H1 (cell line): Measurements from ENCODE around the gene SEC22C. TPM values are rescaled to one million over a fixed set of nuclear protein-coding genes. Genes with fewer than 3 reads are reported as not detected.

Experiments used
- CTCF ChIA-PET: fragments of 300-600 bp; sonication (Branson Sonifier 250); formaldehyde crosslinking; loops from one replicate; lab custom pipeline; 2021; ENCODE audit not compliant: partially characterized antibody; lab: Charles Lee
- POLR2A ChIA-PET: fragments of 300-600 bp; sonication (Branson Sonifier 250); formaldehyde crosslinking; loops from one replicate; lab custom pipeline; 2021; ENCODE audit warnings: inconsistent platforms; ENCODE audit not compliant: partially characterized antibody; lab: Charles Lee
- DNase-seq, 2 experiments: peaks; one replicate each; pipeline versions ENCODE4 v3.0.0 to v3.0.0-alpha.2; 2010 to 2022; ENCODE audit warnings: low spot score in 2 of 2, low read depth in 1 of 2, mixed read lengths in 1 of 2
- FAIRE-seq: peaks from 2 replicates; lab custom pipeline; 2011; peaks lifted over from hg19 to GRCh38; lab: Jason Lieb, UNC
- H2AFZ ChIP-seq: 2 replicates; pipeline ENCODE4 v1.8.1; 2012; ENCODE audit warnings: low read length, inconsistent platforms
- H2AK5ac ChIP-seq: 2 replicates; pipeline ENCODE4 v1.6.1; 2013; ENCODE audit warnings: low read depth, low read length
- H2BK120ac ChIP-seq: replicated peaks from 2 replicates; pipeline ENCODE3; 2013; ENCODE audit warnings: low read depth, low read length, inconsistent platforms
- H2BK12ac ChIP-seq: 2 replicates; pipeline ENCODE4 v1.6.1; 2013; ENCODE audit warnings: low read depth, low read length
- H2BK15ac ChIP-seq: 2 replicates; pipeline ENCODE4 v1.6.1; 2013; ENCODE audit warnings: low read length
- H2BK20ac ChIP-seq: 2 replicates; pipeline ENCODE4 v1.6.1; 2013; ENCODE audit warnings: low read length
- H2BK5ac ChIP-seq: 2 replicates; pipeline ENCODE4 v1.6.1; 2013; ENCODE audit warnings: low read depth, low read length
- H3K14ac ChIP-seq: 2 replicates; pipeline ENCODE4 v1.6.1; 2013; ENCODE audit warnings: inconsistent platforms; ENCODE audit not compliant: insufficient read length
- H3K18ac ChIP-seq: 2 replicates; pipeline ENCODE4 v1.6.1; 2013; ENCODE audit warnings: low read length; ENCODE audit errors: extremely low read depth
- H3K23ac ChIP-seq: 2 replicates; pipeline ENCODE4 v1.6.1; 2013; ENCODE audit warnings: inconsistent platforms; ENCODE audit not compliant: insufficient read length
- H3K23me2 ChIP-seq: 2 replicates; pipeline ENCODE4 v1.6.1; 2013; ENCODE audit warnings: low read depth, low read length
- H3K27ac ChIP-seq: 2 replicates; pipeline ENCODE4 v1.6.1; 2011; ENCODE audit warnings: low read depth, low read length, inconsistent platforms
- H3K27me3 ChIP-seq, 4 experiments: replicated peaks in 1 of 4; 1 replicate in 1 of 4; 2 replicates in 3 of 4; pipeline versions ENCODE4 v1.6.1 to v1.8.1; 2011 to 2013; ENCODE audit warnings: low read length in 3 of 4, mild to moderate bottlenecking in 3 of 4, inconsistent platforms in 2 of 4, mixed read lengths in 2 of 4, moderate library complexity in 1 of 4; ENCODE audit not compliant: control insufficient read depth in 3 of 4, insufficient read depth in 3 of 4; ENCODE audit errors: extremely low read depth in 1 of 4
- H3K36me3 ChIP-seq, 4 experiments: 2 replicates each; pipeline versions ENCODE4 v1.6.1 to v1.8.1; 2011 to 2013; ENCODE audit warnings: mild to moderate bottlenecking in 4 of 4, low read length in 3 of 4, moderate library complexity in 2 of 4, control low read depth in 1 of 4, inconsistent platforms in 1 of 4; ENCODE audit not compliant: insufficient read depth in 4 of 4, control insufficient read depth in 2 of 4
- H3K4ac ChIP-seq: replicated peaks from 2 replicates; pipeline ENCODE3; 2013; ENCODE audit warnings: low read length, low read depth, mixed read lengths, inconsistent platforms; ENCODE audit not compliant: insufficient read length
- H3K4me1 ChIP-seq, 4 experiments: replicated peaks in 1 of 4; 1 replicate in 1 of 4; 2 replicates in 3 of 4; pipeline versions ENCODE4 v1.6.1 to v1.8.1; 2011 to 2013; ENCODE audit warnings: low read length in 3 of 4, inconsistent platforms in 2 of 4, mixed read lengths in 1 of 4; ENCODE audit not compliant: insufficient read depth in 4 of 4, control insufficient read depth in 3 of 4
- H3K4me2 ChIP-seq, 2 experiments: 2 replicates each; pipeline versions ENCODE4 v1.6.1 to v1.8.1; 2011 to 2013; ENCODE audit warnings: low read depth in 2 of 2, low read length in 2 of 2, control low read depth in 1 of 2, inconsistent platforms in 1 of 2, mild to moderate bottlenecking in 1 of 2; ENCODE audit not compliant: insufficient read depth in 1 of 2
- H3K4me3 ChIP-seq, 4 experiments: fragments of 200-600, 300-600 bp in 1 of 4; sonication (generic), shearing (Covaris generic), sonication (Bioruptor Twin) in 1 of 4; 2 replicates each; pipeline versions ENCODE4 v1.5.1 to v1.8.1; 2011 to 2016; ENCODE audit warnings: low read length in 4 of 4, low read depth in 3 of 4, control low read depth in 2 of 4, inconsistent platforms in 2 of 4, mild to moderate bottlenecking in 2 of 4, mixed read lengths in 1 of 4, moderate library complexity in 1 of 4; ENCODE audit not compliant: insufficient read depth in 2 of 4; ENCODE audit errors: extremely low read depth in 1 of 4
- H3K56ac ChIP-seq: replicated peaks from 2 replicates; pipeline ENCODE3; 2013; ENCODE audit warnings: low read depth, mild to moderate bottlenecking, mixed read lengths, low read length, inconsistent platforms; ENCODE audit not compliant: insufficient read length
- H3K79me1 ChIP-seq: 2 replicates; pipeline ENCODE4 v1.6.1; 2013; ENCODE audit warnings: low read depth, low read length, control low read depth
- H3K79me2 ChIP-seq, 2 experiments: 2 replicates each; pipeline versions ENCODE4 v1.6.1 to v1.8.1; 2012 to 2013; ENCODE audit warnings: low read length in 2 of 2, mild to moderate bottlenecking in 2 of 2, inconsistent platforms in 1 of 2; ENCODE audit not compliant: insufficient read depth in 2 of 2, control insufficient read depth in 1 of 2
- H3K9ac ChIP-seq, 4 experiments: replicated peaks in 1 of 4; 1 replicate in 1 of 4; 2 replicates in 3 of 4; pipeline versions ENCODE4 v1.6.1 to v1.8.1; 2011 to 2013; ENCODE audit warnings: low read depth in 3 of 4, low read length in 3 of 4, control low read depth in 2 of 4, mild to moderate bottlenecking in 2 of 4, moderate library complexity in 2 of 4, inconsistent platforms in 1 of 4; ENCODE audit errors: extremely low read depth in 1 of 4
- H3K9me3 ChIP-seq, 2 experiments: 2 replicates each; pipeline versions ENCODE4 v1.6.1 to v1.8.1; 2012 to 2013; ENCODE audit warnings: mild to moderate bottlenecking in 2 of 2, moderate library complexity in 2 of 2, control low read depth in 1 of 2, inconsistent platforms in 1 of 2, low read depth in 1 of 2, low read length in 1 of 2, mixed read lengths in 1 of 2; ENCODE audit not compliant: insufficient read depth in 2 of 2
- H4K20me1 ChIP-seq, 2 experiments: replicated peaks in 1 of 2; 2 replicates each; pipeline versions ENCODE3 to v1.8.1; 2011 to 2013; ENCODE audit warnings: inconsistent platforms in 2 of 2, low read length in 2 of 2, mild to moderate bottlenecking in 1 of 2; ENCODE audit not compliant: insufficient read depth in 2 of 2, control insufficient read depth in 1 of 2
- H4K5ac ChIP-seq: 2 replicates; pipeline ENCODE4 v1.6.1; 2013; ENCODE audit warnings: low read length, low read depth, mixed read lengths, inconsistent platforms; ENCODE audit not compliant: insufficient read length
- H4K8ac ChIP-seq: 2 replicates; pipeline ENCODE4 v1.8.0; 2013; ENCODE audit warnings: mild to moderate bottlenecking, moderate library complexity, low read length, inconsistent platforms; ENCODE audit not compliant: insufficient read depth; ENCODE audit errors: extremely low read depth
- H4K91ac ChIP-seq: replicated peaks from 2 replicates; pipeline ENCODE3; 2013; ENCODE audit warnings: low read length, mixed read lengths, inconsistent platforms; ENCODE audit not compliant: insufficient read length
- TAF7 ChIP-seq: optimal IDR thresholded peaks from 2 replicates; pipeline ENCODE3; 2011; ENCODE audit warnings: low read depth, mild to moderate bottlenecking, inconsistent platforms, low read length, moderate library complexity, borderline replicate concordance
- WGBS, 2 experiments: shearing (Covaris generic) in 1 of 2; methylation state at CpG; one replicate each; pipeline versions ENCODE4 v1.1.6 to v1.1.7; 2013 to 2015; ENCODE audit warnings: low lambda C conversion rate in 2 of 2, mixed read lengths in 2 of 2, inconsistent platforms in 1 of 2, low coverage in 1 of 2, missing lambda C conversion rate in 1 of 2; ENCODE audit not compliant: insufficient replicate concordance in 2 of 2, insufficient coverage in 1 of 2, insufficient read length in 1 of 2; ENCODE audit errors: extremely low coverage in 1 of 2, missing lambda C conversion rate in 1 of 2; 5-methylcytosine and 5-hydroxymethylcytosine counted together
- polyA plus RNA-seq, 7 experiments: library from polyadenylated mRNA; depleted of rRNA in 3 of 7; stranded (reverse) in 5 of 7; unstranded in 2 of 7; fragments of >200 nt in 5 of 7; fragments of 200-250 nt in 2 of 7; gene quantifications; 1 replicate in 5 of 7; 2 replicates in 1 of 7; 4 replicates in 1 of 7; pipeline versions ENCODE4 v1.2.1 to v1.2.3, GENCODE V29; 2011 to 2013; ENCODE audit warnings: missing spikeins in 2 of 7, mixed read lengths in 2 of 7
- total RNA-seq: library from RNA; stranded (reverse); fragmentation: NEBNext Ultra II Directional; extraction: Animal tissue kit (Norgen Biotek cat#: 25700); gene quantifications from 2 replicates; pipeline ENCODE4 v1.2.1, GENCODE V29; 2021

Gene SEC22C
- total and polyA plus RNA-seq, 2 of the 8 experiments (the other 6 are each of a cell fraction or from before 2014, with no cell fraction given): 23.4 to 38.3 TPM

GRCh38 chr3:42531470-42531869, 50.3 kb downstream of the SEC22C start:
- Histone ChIP-seq H3K4ac (no peak overlapping the region), H3K79me1 (no peaks in the 10 kb centered on the region), H3K18ac (no peak overlapping the region), H3K56ac (no peak overlapping the region), H2AK5ac (no peak overlapping the region), H3K27ac (no peak overlapping the region), H3K4me3 (no peak overlapping the region), H3K9me3 (no peaks in the 10 kb centered on the region), H3K79me2 (no peaks in the 10 kb centered on the region), H3K4me1 (peaks cover 3 to 18% (median 6%) of the 10 kb centered on the region in 4 experiments), H4K20me1 (peaks cover 0 to 3% of the 10 kb centered on the region in 2 experiments), H3K23ac (no peak overlapping the region), H3K27me3 (no peaks in the 10 kb centered on the region), H3K14ac (no peak overlapping the region), H4K91ac (no peak overlapping the region), H2BK120ac (no peak overlapping the region), H2AFZ (no peak overlapping the region), H3K36me3 (no peaks in the 10 kb centered on the region), H3K9ac (no peak overlapping the region), H2BK15ac (no peak overlapping the region), H3K4me2 (no peak overlapping the region), H4K5ac (no peak overlapping the region), H2BK5ac (no peak overlapping the region), H2BK20ac (no peak overlapping the region), H2BK12ac (no peak overlapping the region), H4K8ac (no peak overlapping the region), H3K23me2 (peaks cover 6% of the 10 kb centered on the region; the same call in 1 of the 2 replicates)
- DNase-seq: no peak
- ChIA-PET CTCF (interaction anchor here (7.5 to 23.9 kb wide), 3 partner anchors 13 to 30 kb away, joined by 43 to 458 read pairs (median 91); partner anchors contain the start of gene VIPR1), POLR2A (interaction anchor here (0.8 to 1.5 kb wide), 2 partner anchors 17 to 30 kb away, joined by 3 read pairs; no protein-coding TSS in a partner anchor)
- FAIRE-seq: no peak
- 91% methylated on average over 6 of the region's 6 CpGs; no CpG with 5 or more reads in 1 of the 2 experiments for WGBS, 2 experiments
- no peak for TF ChIP-seq TAF7
